B cell (primary cell): ENCODE results near the gene HOXA10. TPM values are rescaled to one million over a fixed set of nuclear protein-coding genes. Genes with fewer than 3 reads are reported as not detected.

Experiments
- ATAC-seq: fragments of 200-7000 bp; cut with Tn5 transposase; one replicate; pipeline ENCODE4 v1.10.0; 2021; ENCODE audit warnings: low read depth, mild to moderate bottlenecking, moderate number of reproducible peaks, moderate library complexity
- CTCF ChIA-PET: fragments of 350-600 bp; sonication (Branson Sonifier 250); formaldehyde crosslinking; loops from one replicate; lab custom pipeline; 2021; ENCODE audit warnings: antibody characterized with exemption, inconsistent platforms; lab: Charles Lee
- POLR2A ChIA-PET: fragments of 350-600 bp; sonication (Branson Sonifier 250); formaldehyde crosslinking; loops from one replicate; lab custom pipeline; 2021; ENCODE audit warnings: antibody characterized with exemption; lab: Charles Lee
- DNase-seq: peaks from one replicate; pipeline ENCODE4 v3.0.0; 2013
- H2AFZ ChIP-seq: 2 replicates; pipeline ENCODE4 v1.6.1; 2012; ENCODE audit warnings: mild to moderate bottlenecking, low read depth, low read length; ENCODE audit not compliant: insufficient read depth, poor library complexity, severe bottlenecking
- H3K27ac ChIP-seq, 2 donors: 1 replicate in 1 of 2; 2 replicates in 1 of 2; pipeline ENCODE4 v1.5.1; 2012 to 2013; ENCODE audit warnings: low read length in 2 of 2, mild to moderate bottlenecking in 2 of 2, moderate library complexity in 1 of 2
- H3K27me3 ChIP-seq, 4 experiments: fragments of 200-600 bp in 1 of 4; sonication (generic) in 1 of 4; replicated peaks in 1 of 4; 1 replicate in 2 of 4; 2 replicates in 2 of 4; pipeline versions ENCODE4 v1.6.1 to v1.7.0; 2013 to 2016; ENCODE audit warnings: low read length in 3 of 4, mild to moderate bottlenecking in 2 of 4, mixed read lengths in 1 of 4, moderate library complexity in 1 of 4; ENCODE audit not compliant: insufficient read depth in 4 of 4, control insufficient read depth in 3 of 4; ENCODE audit errors: control extremely low read depth in 1 of 4
- H3K36me3 ChIP-seq, 2 experiments: replicated peaks in 1 of 2; 1 replicate in 1 of 2; 2 replicates in 1 of 2; pipeline versions ENCODE4 v1.6.1 to v1.7.1; 2013; ENCODE audit warnings: low read length in 1 of 2; ENCODE audit not compliant: insufficient read depth in 2 of 2, control insufficient read depth in 1 of 2; ENCODE audit errors: control extremely low read depth in 1 of 2, extremely low read depth in 1 of 2
- H3K4me1 ChIP-seq, 2 donors: fragments of 200-600 bp in 1 of 2; sonication (generic) in 1 of 2; 1 replicate in 1 of 2; 2 replicates in 1 of 2; pipeline versions ENCODE4 v1.5.1 to v1.6.1; 2013 to 2017; ENCODE audit warnings: low read length in 2 of 2; ENCODE audit not compliant: control insufficient read depth in 2 of 2, insufficient read depth in 2 of 2
- H3K4me2 ChIP-seq: replicated peaks from 2 replicates; pipeline ENCODE3; 2012; ENCODE audit warnings: mild to moderate bottlenecking, low read depth, low read length; ENCODE audit not compliant: poor library complexity, severe bottlenecking
- H3K4me3 ChIP-seq, 5 experiments: fragments of 200-600 bp in 1 of 5; sonication (generic) in 1 of 5; 1 replicate in 3 of 5; 2 replicates in 2 of 5; pipeline versions ENCODE4 v1.5.1 to v1.7.0; 2011 to 2016; ENCODE audit warnings: low read length in 4 of 5, mild to moderate bottlenecking in 4 of 5, low read depth in 2 of 5, control low read depth in 1 of 5, moderate library complexity in 1 of 5; ENCODE audit not compliant: insufficient read depth in 1 of 5; ENCODE audit errors: control extremely low read depth in 1 of 5, extremely low read depth in 1 of 5
- H3K79me2 ChIP-seq: fragments of 200-600 bp; sonication (generic); one replicate; pipeline ENCODE4 v1.6.0; 2016; ENCODE audit warnings: low read length; ENCODE audit not compliant: control insufficient read depth, insufficient read depth
- H3K9ac ChIP-seq: fragments of 200-600 bp; sonication (generic); 2 replicates; pipeline ENCODE4 v1.6.1; 2017; ENCODE audit warnings: mild to moderate bottlenecking, low read length, moderate library complexity
- H3K9me3 ChIP-seq, 3 donors: one replicate each; pipeline versions ENCODE4 v1.6.1 to v1.7.1; 2013; ENCODE audit warnings: low read length in 2 of 3; ENCODE audit not compliant: control insufficient read depth in 2 of 3, insufficient read depth in 1 of 3; ENCODE audit errors: control extremely low read depth in 1 of 3
- H4K20me1 ChIP-seq: 2 replicates; pipeline ENCODE4 v1.6.0; 2012; ENCODE audit warnings: mild to moderate bottlenecking, low read length; ENCODE audit not compliant: insufficient read depth, control insufficient read depth, poor library complexity, severe bottlenecking
- H3K27ac Mint-ChIP-seq: one replicate; pipeline ENCODE4 v1.8.0; 2021; ENCODE audit warnings: mixed read lengths
- H3K27me3 Mint-ChIP-seq: one replicate; pipeline ENCODE4 v1.8.0; 2021; ENCODE audit warnings: mixed read lengths
- H3K4me1 Mint-ChIP-seq: one replicate; pipeline ENCODE4 v1.8.0; 2021; ENCODE audit warnings: mixed read lengths
- H3K4me3 Mint-ChIP-seq: one replicate; pipeline ENCODE4 v1.8.0; 2021; ENCODE audit warnings: mixed read lengths
- H3K9me3 Mint-ChIP-seq: one replicate; pipeline ENCODE4 v1.8.0; 2022; ENCODE audit warnings: mixed read lengths; ENCODE audit not compliant: insufficient read depth
- CTCF ChIP-seq: fragments of 200-600 bp; IDR thresholded peaks from one replicate; pipeline ENCODE4 v1.8.0; 2022; ENCODE audit warnings: antibody characterized with exemption, mild to moderate bottlenecking
- EZH2 ChIP-seq: IDR thresholded peaks from 2 replicates; pipeline ENCODE4 v1.6.1; 2012; ENCODE audit warnings: borderline replicate concordance, low read depth, mild to moderate bottlenecking, moderate library complexity, low read length; ENCODE audit not compliant: insufficient read depth, poor library complexity, severe bottlenecking
- WGBS: methylation state at CpG from one replicate; pipeline ENCODE4 v1.1.5; 2013; ENCODE audit warnings: missing lambda C conversion rate; ENCODE audit not compliant: insufficient coverage; 5-methylcytosine and 5-hydroxymethylcytosine counted together
- intact Hi-C: fragments of 100-400 bp; cut with micrococcal nuclease; formaldehyde crosslinking; loops from one replicate; pipeline ENCODE4 v1.10.0; 2022
- polyA plus RNA-seq: library from polyadenylated mRNA; depleted of rRNA; stranded (reverse); fragments of >200 nt; gene quantifications from 2 replicates; pipeline ENCODE4 v1.2.3, GENCODE V29; 2012
- total RNA-seq, 2 donors: library from RNA; stranded (reverse); fragments of 120-200 nt in 1 of 2; gene quantifications; 1 replicate in 1 of 2; 2 replicates in 1 of 2; pipeline versions ENCODE4 v1.2.3 to v1.2.4, GENCODE V29; 2013 to 2022

The HOXA10 gene
- total and polyA plus RNA-seq, 2 donors (not counting 1 experiment from before 2014, with no cell fraction given), result not detected

GRCh38 chr7:27137640-27138315, 36.3 kb downstream of the HOXA10 start:
- CTCF ChIA-PET, result interaction anchor here (0.8 kb wide), 1 partner anchor 51 kb away, joined by 4 read pairs; no protein-coding TSS in a partner anchor
- no peaks in the 10 kb centered on the region for H3K79me2 ChIP-seq
- H3K4me2 ChIP-seq, result no peak overlapping the region

More at GRCh38 chr7:27137640-27138315, 36.3 kb downstream of the HOXA10 start:
- no peak overlapping the region for H3K4me3 ChIP-seq
- intact Hi-C loops, result no loop called here
- WGBS, result no CpG with 5 or more reads among the region's 2 CpGs
- no peaks in the 10 kb centered on the region for H4K20me1 ChIP-seq
- H3K9me3 ChIP-seq, result peaks cover 0 to 12% (median 0%) of the 10 kb centered on the region in 3 donors
- Mint-ChIP-seq H3K27me3 (peaks cover 66% of the 10 kb centered on the region), H3K4me3 (no peak overlapping the region), H3K27ac (no peak overlapping the region), H3K4me1 (peaks cover 3% of the 10 kb centered on the region), H3K9me3 (no peaks in the 10 kb centered on the region)
- no peaks in the 10 kb centered on the region for H3K4me1 ChIP-seq
- no peaks in the 10 kb centered on the region for H3K36me3 ChIP-seq
- H3K9ac ChIP-seq, result no peak overlapping the region
- no peak for TF ChIP-seq CTCF
- TF ChIP-seq EZH2, result no peak
- POLR2A ChIA-PET, result no interaction called here
- H3K27ac ChIP-seq, result no peak overlapping the region
- DNase-seq, result no peak
- no peak overlapping the region for H2AFZ ChIP-seq
- no peak for ATAC-seq
- peaks cover 0 to 37% (median 22%) of the 10 kb centered on the region in 4 experiments for H3K27me3 ChIP-seq
